Cardiac muscle cell (in vitro differentiated cells and primary cell): ENCODE results near the gene FCRL1. TPM values are rescaled to one million over a fixed set of nuclear protein-coding genes. Genes with fewer than 3 reads are reported as not detected.

Experiments used
- DNase-seq, 2 donors: peaks; one replicate each; pipeline versions ENCODE4 v3.0.0 to v3.0.0-alpha.2; 2010 to 2017; ENCODE audit warnings: low read depth in 1 of 2, low spot score in 1 of 2
- H3K27ac ChIP-seq: fragments of 200-600 bp; sonication (generic); 2 replicates; pipeline ENCODE4 v1.5.1; 2016
- H3K27me3 ChIP-seq: fragments of 200-600 bp; sonication (generic); 2 replicates; pipeline ENCODE4 v1.6.0; 2016; ENCODE audit warnings: control low read depth
- H3K36me3 ChIP-seq: fragments of 200-600 bp; sonication (generic); 2 replicates; pipeline ENCODE4 v1.5.1; 2016; ENCODE audit warnings: control low read depth
- H3K4me1 ChIP-seq: fragments of 200-600 bp; sonication (generic); 2 replicates; pipeline ENCODE4 v1.8.1; 2017; ENCODE audit warnings: low read depth, mild to moderate bottlenecking, mixed run types
- H3K4me3 ChIP-seq: fragments of 200-600 bp; sonication (generic); 2 replicates; pipeline ENCODE4 v1.5.1; 2016; ENCODE audit warnings: mild to moderate bottlenecking
- H3K9me3 ChIP-seq: fragments of 200-600 bp; sonication (generic); 2 replicates; pipeline ENCODE4 v1.5.1; 2017; ENCODE audit warnings: low read depth, mild to moderate bottlenecking, control low read depth
- CTCF ChIP-seq: IDR thresholded peaks from 2 replicates; pipeline ENCODE4 v1.5.1; 2012; ENCODE audit warnings: low read depth, mild to moderate bottlenecking, low read length
- polyA plus RNA-seq: library from polyadenylated mRNA; unstranded; fragments of >200 nt; fragmentation: Nextera tagmentation; extraction: Ambion mirVana; gene quantifications from 2 replicates; pipeline ENCODE4 v1.2.1, GENCODE V29; 2016
- total RNA-seq: library from RNA; depleted of rRNA; stranded (reverse); fragments of >200 nt; gene quantifications from 2 replicates; pipeline ENCODE4 v1.2.3, GENCODE V29; 2016

Gene FCRL1
- total and polyA plus RNA-seq, 2 experiments from 2014 or later = not detected

GRCh38 chr1:157771661-157772425 lies 48.1 kb downstream of the FCRL1 start:
- TF ChIP-seq CTCF = no peak
- no peak for DNase-seq
- no peaks in the 10 kb centered on the region for H3K36me3 ChIP-seq
- no peak overlapping the region for H3K4me3 ChIP-seq
- no peak overlapping the region for H3K27ac ChIP-seq
- no peaks in the 10 kb centered on the region for H3K27me3 ChIP-seq
- H3K4me1 ChIP-seq = no peaks in the 10 kb centered on the region
- H3K9me3 ChIP-seq = no peaks in the 10 kb centered on the region

DNA sequence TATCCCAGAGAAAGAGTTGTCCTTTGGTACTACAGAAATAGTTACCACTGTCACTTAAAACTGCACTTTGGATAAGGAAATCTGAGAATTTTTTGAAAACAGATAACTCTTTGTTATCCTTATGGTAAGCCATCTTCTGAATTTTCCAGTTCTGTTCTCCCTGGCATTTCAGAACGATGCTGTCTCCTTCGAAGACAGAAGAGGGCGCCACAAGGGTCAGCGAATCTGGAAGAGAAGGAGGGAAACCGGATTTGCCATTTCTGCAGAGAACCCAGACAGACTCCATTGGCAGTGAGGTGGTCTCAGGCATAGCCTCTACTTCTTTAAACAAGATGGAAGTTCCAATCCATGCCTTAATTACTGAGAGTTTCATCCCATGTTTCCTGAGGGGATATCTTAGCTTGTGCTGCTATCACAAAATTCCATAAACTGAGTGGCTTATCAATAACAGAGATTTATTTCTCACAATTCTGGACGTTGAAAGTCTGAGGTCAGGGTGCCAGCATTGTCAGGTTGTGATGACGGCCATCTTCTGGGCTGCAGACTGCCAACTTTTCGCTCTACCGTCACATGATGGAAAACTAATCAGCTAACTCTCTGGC lies 49.4 kb downstream of the FCRL1 start:
- Histone ChIP-seq H3K9me3 (no peaks in the 10 kb centered on the region), H3K4me1 (no peaks in the 10 kb centered on the region), H3K4me3 (no peak overlapping the region), H3K36me3 (no peaks in the 10 kb centered on the region), H3K27ac (no peak overlapping the region), H3K27me3 (no peaks in the 10 kb centered on the region)
- DNase-seq = no peak
- no peak for TF ChIP-seq CTCF

DNA sequence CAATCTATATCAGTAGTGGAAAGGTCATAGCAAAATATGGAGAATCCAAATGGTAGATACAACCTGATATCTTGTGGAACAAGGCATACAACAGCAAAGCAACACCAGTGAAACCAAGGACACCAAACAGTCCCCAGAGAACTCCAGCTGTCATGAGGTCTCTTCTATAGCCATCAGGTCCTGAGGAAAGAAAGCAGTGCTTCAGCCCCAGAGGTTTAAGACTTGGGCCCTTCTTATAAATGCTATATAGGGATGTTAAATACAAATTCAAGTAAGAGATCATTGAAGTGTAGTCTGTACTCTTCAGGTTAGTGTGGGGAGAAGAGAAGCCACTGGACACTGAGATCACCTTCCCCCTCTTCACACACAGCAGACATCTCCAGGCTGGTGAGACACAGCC lies 53.1 kb downstream of the FCRL1 start:
- Histone ChIP-seq H3K9me3 (no peaks in the 10 kb centered on the region), H3K4me1 (no peaks in the 10 kb centered on the region), H3K27ac (no peak overlapping the region), H3K4me3 (no peak overlapping the region), H3K36me3 (no peaks in the 10 kb centered on the region), H3K27me3 (no peaks in the 10 kb centered on the region)
- no peak for TF ChIP-seq CTCF
- no peak for DNase-seq

DNA sequence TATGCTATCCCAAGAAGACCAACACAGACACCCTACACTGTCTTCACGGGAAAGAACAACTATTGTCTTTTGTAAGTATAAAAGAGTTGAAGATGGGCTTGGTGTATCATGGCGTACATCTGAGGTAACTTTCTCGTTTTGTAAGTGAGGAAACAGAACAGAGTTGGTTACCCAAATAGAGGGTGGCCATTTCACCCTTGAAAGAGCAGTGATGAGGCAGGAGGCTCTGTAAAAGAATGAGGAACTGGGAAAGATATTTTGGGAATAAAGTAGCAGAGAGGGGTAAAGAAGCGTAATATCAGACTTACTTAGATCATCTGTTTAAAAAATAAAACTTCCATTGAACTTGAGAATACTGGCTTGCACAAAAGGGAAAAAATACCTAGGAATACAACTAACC lies 61.9 kb downstream of the FCRL1 start:
- no peaks in the 10 kb centered on the region for H3K27me3 ChIP-seq
- no peaks in the 10 kb centered on the region for H3K36me3 ChIP-seq
- no peak for TF ChIP-seq CTCF
- H3K4me3 ChIP-seq = no peak overlapping the region
- H3K9me3 ChIP-seq = no peaks in the 10 kb centered on the region
- H3K4me1 ChIP-seq = no peaks in the 10 kb centered on the region
- DNase-seq = no peak
- no peak overlapping the region for H3K27ac ChIP-seq

DNA sequence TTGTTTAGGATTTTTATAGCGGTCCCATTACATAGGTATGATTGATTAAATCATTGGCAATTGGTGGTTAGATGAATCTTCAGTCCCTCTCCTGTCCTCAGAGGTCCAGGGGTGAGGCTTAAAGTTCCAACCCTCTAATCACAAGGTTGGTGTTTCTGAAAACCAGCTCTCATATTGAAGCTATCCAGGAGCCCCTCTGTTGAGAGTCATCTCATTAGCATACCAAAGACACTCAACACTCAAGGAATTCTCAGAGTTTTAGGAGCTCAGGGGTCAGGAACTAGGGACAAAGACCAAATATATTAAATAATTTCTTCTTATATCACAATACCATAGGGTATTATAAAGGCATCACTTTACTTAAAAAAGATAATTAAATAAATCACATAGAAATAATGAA lies 66.3 kb downstream of the FCRL1 start:
- Histone ChIP-seq H3K4me1 (no peaks in the 10 kb centered on the region), H3K4me3 (no peak overlapping the region), H3K9me3 (no peaks in the 10 kb centered on the region), H3K36me3 (no peaks in the 10 kb centered on the region), H3K27ac (no peak overlapping the region), H3K27me3 (peaks cover 12% of the 10 kb centered on the region)
- no peak for TF ChIP-seq CTCF
- peak in 1 of 2 donors; percentile 14 for DNase-seq
